HepG2 (cell line): ENCODE results near the gene ABCG4. TPM values are rescaled to one million over a fixed set of nuclear protein-coding genes. Genes with fewer than 3 reads are reported as not detected.
A peak's percentile ranks its signal among the peaks of the same experiment; 100 is the strongest.

Experiments
- ELF3 ChIP-seq: IDR thresholded peaks from 2 replicates; pipeline ENCODE4 v1.6.1; 2016; ENCODE audit warnings: missing genetic modification reagents, missing compliant biosample characterization
- FOXA3 ChIP-seq: IDR thresholded peaks from 2 replicates; pipeline ENCODE4 v1.6.1; 2016; ENCODE audit warnings: missing genetic modification reagents, missing compliant biosample characterization
- FOXM1 ChIP-seq: sonication (generic); formaldehyde crosslinking; IDR thresholded peaks from 2 replicates; pipeline ENCODE4 v1.5.0; 2020; ENCODE audit warnings: missing genetic modification reagents
- MXD1 ChIP-seq: sonication (generic); formaldehyde crosslinking; IDR thresholded peaks from 2 replicates; pipeline ENCODE4 v1.4.0; 2020; ENCODE audit warnings: mild to moderate bottlenecking, missing genetic modification reagents
- NCOA1 ChIP-seq: sonication (generic); formaldehyde crosslinking; IDR thresholded peaks from 2 replicates; pipeline ENCODE4 v1.9.0; 2021; ENCODE audit warnings: missing genetic modification reagents
- NFAT5 ChIP-seq: sonication (generic); formaldehyde crosslinking; IDR thresholded peaks from 2 replicates; pipeline ENCODE4 v1.4.0; 2020; ENCODE audit warnings: missing genetic modification reagents
- NFIB ChIP-seq: sonication (generic); formaldehyde crosslinking; IDR thresholded peaks from 2 replicates; pipeline ENCODE4 v1.9.0; 2021; ENCODE audit warnings: missing genetic modification reagents, mild to moderate bottlenecking, borderline replicate concordance
- POGZ ChIP-seq: sonication (generic); formaldehyde crosslinking; IDR thresholded peaks from 2 replicates; pipeline ENCODE4 v1.4.0; 2020; ENCODE audit warnings: mild to moderate bottlenecking, missing genetic modification reagents
- TAF15 ChIP-seq: fragments of 200-400 bp; formaldehyde crosslinking; IDR thresholded peaks from one replicate; pipeline ENCODE4 v1.6.1; 2018; ENCODE audit warnings: mild to moderate bottlenecking, low read depth, low read length; ENCODE audit not compliant: poor library complexity, severe bottlenecking
- THAP9 ChIP-seq: sonication (generic); formaldehyde crosslinking; IDR thresholded peaks from 2 replicates; pipeline ENCODE4; 2020; ENCODE audit warnings: missing genetic modification reagents, mild to moderate bottlenecking, borderline replicate concordance
- TIGD3 ChIP-seq: sonication (generic); formaldehyde crosslinking; IDR thresholded peaks from 2 replicates; pipeline ENCODE4 v1.5.1; 2020; ENCODE audit warnings: mild to moderate bottlenecking, missing genetic modification reagents, borderline replicate concordance
- ZBTB7A ChIP-seq: sonication (generic); formaldehyde crosslinking; IDR thresholded peaks from 2 replicates; pipeline ENCODE4 v1.8.0; 2022; ENCODE audit warnings: mild to moderate bottlenecking, missing genetic modification reagents
- ZFP36 ChIP-seq: fragments of 150-350 bp; IDR thresholded peaks from 2 replicates; pipeline ENCODE4 v1.6.1; 2018; ENCODE audit warnings: borderline replicate concordance, low read length, low read depth; ENCODE audit not compliant: partially characterized antibody
- ZFX ChIP-seq: sonication (generic); formaldehyde crosslinking; IDR thresholded peaks from 2 replicates; pipeline ENCODE4 v1.4.0; 2020; ENCODE audit warnings: mild to moderate bottlenecking, low read depth, missing genetic modification reagents, moderate library complexity
- ZNF24 ChIP-seq: fragments of 450-650 bp; IDR thresholded peaks from 2 replicates; pipeline ENCODE4 v1.6.1; 2017; ENCODE audit warnings: antibody characterized with exemption, mild to moderate bottlenecking
- ZNF367 ChIP-seq: sonication (generic); formaldehyde crosslinking; IDR thresholded peaks from 2 replicates; pipeline ENCODE4 v1.4.0; 2020; ENCODE audit warnings: missing genetic modification reagents, borderline replicate concordance
- ZNF781 ChIP-seq: sonication (generic); formaldehyde crosslinking; IDR thresholded peaks from 2 replicates; pipeline ENCODE4 v1.5.1; 2020; ENCODE audit warnings: borderline replicate concordance, mild to moderate bottlenecking, missing genetic modification reagents; ENCODE audit errors: not compliant biosample characterization
- polyA plus RNA-seq, 8 experiments: library from polyadenylated mRNA; depleted of rRNA in 3 of 8; stranded (reverse) in 7 of 8; unstranded in 1 of 8; fragments of >200 nt; fragmentation: Illumina TruSeq in 4 of 8; extraction: Trizol in 4 of 8; gene quantifications; 2 replicates each; pipeline versions ENCODE4 v1.2.1 to v1.2.3, GENCODE V29; 2011 to 2016; ENCODE audit warnings: low read depth in 4 of 8, missing spikeins in 1 of 8, mixed read lengths in 1 of 8; ENCODE audit not compliant: insufficient read depth in 1 of 8
- total RNA-seq, 5 experiments: library from RNA; depleted of rRNA; stranded (reverse); fragments of >200 nt; fragmentation: Illumina TruSeq; extraction: Trizol; gene quantifications; 2 replicates each; pipeline ENCODE4 v1.2.3, GENCODE V29; 2016; ENCODE audit warnings: low read depth in 1 of 5

Gene ABCG4
- total and polyA plus RNA-seq, 2 of the 13 experiments (the other 11 are each of a cell fraction or from before 2014, with no cell fraction given), result not detected

GRCh38 chr11:119168471-119169281 lies 19.8 kb downstream of the ABCG4 start, which contains the start of gene NLRX1 (continued):
- TF ChIP-seq MXD1 (CRISPR knock-in tag) (no peak; the same call in 1 of the 2 replicates), ZFP36 (no peak), TIGD3 (CRISPR knock-in tag) (no peak), NFIB (no peak), NCOA1 (no peak), ZNF24 (peak; percentile 68; the same call in 1 of the 2 replicates), TAF15 (no peak), ZBTB7A (CRISPR knock-in tag) (0 out of 2 replicates have a peak, but pooled peaks have one; percentile 14), NFAT5 (CRISPR knock-in tag) (peak; percentile 49; the same call in 1 of the 2 replicates), ZNF367 (no peak), ZFX (CRISPR knock-in tag) (peak; percentile 92), ZNF781 (CRISPR knock-in tag) (no peak), THAP9 (CRISPR knock-in tag) (no peak), FOXA3 (CRISPR knock-in tag) (peak; percentile 8; the same call in 1 of the 2 replicates), FOXM1 (CRISPR knock-in tag) (no peak), POGZ (CRISPR knock-in tag) (peak; percentile 62; the same call in 1 of the 2 replicates), ELF3 (CRISPR knock-in tag) (0 out of 2 replicates have a peak, but pooled peaks have one; percentile 36)
